Measurements from ENCODE around the gene PLD1.

GRCh38 chr3:171646357-171647133 is 163.7 kb downstream of the PLD1 start:
- TF ChIP-seq CTCF (IDR thresholded peaks at IDR 0.05) (peak; percentile 36 to 45), EP300 (IDR thresholded peaks at IDR 0.05) (no peak)
